GM12874 (cell line): ENCODE results near the gene SEMA4C.

Source experiments
- TF ChIP-seq, protein P1 (sequence below): IDR thresholded peaks from 2 replicates; pipeline ENCODE4 v1.5.1; 2011; ENCODE audit warnings: low read depth, mild to moderate bottlenecking, control low read depth, low read length, moderate library complexity; ENCODE audit not compliant: insufficient read depth

Gene SEMA4C

DNA sequence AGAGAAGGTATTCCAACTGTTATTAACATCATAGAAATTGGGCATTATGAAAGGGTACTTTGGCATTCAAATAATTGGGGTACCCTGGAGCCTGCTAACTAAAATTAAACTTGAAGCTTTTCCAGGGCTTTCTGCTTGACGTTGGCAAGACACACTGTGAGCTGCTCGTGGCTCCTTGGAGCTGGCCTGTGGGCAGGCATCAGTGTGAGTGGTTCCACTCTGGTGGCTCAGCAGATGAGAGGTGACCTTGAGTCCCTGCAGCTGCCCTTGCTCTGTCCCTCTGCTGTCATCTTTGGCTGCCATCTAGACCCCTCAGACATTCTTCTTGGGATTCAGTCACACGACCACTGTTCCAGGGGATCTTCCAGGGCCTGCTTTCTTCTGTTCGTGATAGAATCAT lies 47.1 kb downstream of the SEMA4C start:
- TF ChIP-seq, protein P1, sequence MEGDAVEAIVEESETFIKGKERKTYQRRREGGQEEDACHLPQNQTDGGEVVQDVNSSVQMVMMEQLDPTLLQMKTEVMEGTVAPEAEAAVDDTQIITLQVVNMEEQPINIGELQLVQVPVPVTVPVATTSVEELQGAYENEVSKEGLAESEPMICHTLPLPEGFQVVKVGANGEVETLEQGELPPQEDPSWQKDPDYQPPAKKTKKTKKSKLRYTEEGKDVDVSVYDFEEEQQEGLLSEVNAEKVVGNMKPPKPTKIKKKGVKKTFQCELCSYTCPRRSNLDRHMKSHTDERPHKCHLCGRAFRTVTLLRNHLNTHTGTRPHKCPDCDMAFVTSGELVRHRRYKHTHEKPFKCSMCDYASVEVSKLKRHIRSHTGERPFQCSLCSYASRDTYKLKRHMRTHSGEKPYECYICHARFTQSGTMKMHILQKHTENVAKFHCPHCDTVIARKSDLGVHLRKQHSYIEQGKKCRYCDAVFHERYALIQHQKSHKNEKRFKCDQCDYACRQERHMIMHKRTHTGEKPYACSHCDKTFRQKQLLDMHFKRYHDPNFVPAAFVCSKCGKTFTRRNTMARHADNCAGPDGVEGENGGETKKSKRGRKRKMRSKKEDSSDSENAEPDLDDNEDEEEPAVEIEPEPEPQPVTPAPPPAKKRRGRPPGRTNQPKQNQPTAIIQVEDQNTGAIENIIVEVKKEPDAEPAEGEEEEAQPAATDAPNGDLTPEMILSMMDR: no peak

DNA sequence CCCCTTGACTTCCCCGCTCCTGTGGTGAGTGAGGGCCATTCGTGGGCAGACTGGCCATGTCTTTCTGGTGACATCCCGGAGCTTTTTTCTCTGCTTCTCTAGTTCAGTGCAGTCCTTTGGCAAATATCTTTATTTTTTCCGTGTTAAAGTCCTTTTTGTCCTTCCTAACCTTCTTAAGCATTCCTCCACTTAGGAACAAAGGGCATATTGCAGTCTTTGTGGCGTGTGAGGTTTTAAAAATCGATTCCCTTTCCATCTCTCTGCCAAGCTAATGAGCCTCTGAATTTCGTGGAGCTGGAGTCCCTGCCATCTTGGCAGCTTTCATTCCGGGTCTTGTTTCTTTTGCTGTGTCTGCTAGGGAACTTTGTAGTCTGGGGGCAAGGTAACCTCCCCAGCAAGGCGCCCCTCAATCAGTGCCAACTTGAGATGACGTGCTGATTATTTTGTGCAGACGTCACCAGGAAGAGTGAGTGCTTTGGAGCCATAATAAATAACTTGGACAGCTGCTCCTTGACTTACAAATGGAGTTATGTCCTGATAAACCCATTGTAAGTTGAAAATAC lies 48.7 kb downstream of the SEMA4C start:
- TF ChIP-seq, protein P1: no peak

DNA sequence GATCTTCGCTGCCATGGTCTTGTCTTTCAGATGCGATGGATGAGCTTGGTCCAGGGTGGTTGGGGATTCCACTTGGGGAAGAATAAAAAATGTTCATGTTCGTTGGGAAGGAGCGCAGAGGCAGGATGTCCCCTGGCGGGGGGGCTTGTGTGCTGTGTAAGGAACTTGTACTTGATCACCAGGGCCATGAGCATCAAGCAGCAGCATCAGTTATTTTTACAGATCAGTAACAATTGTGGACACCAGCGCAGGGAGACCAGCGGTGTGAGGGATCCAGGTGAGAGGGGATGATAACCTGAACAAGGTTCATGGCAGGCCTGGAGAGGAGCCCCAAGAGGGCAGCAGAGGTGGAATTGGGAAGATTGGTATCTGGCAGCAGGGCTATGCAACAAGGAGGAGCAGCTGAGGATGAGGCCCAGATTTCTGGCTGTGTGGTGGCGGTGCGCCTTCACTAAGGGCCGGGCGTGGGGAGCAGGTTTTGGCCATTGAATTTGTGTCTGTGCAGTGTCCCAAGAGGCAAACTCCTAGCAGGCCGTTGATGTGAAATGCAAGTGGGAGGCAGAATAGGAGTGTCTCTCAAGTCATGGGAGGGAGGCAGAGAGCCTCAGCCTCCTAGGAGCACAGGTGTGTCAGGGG lies 49.9 kb downstream of the SEMA4C start:
- TF ChIP-seq, protein P1: 0 out of 2 replicates have a peak, but pooled peaks have one; percentile 1

DNA sequence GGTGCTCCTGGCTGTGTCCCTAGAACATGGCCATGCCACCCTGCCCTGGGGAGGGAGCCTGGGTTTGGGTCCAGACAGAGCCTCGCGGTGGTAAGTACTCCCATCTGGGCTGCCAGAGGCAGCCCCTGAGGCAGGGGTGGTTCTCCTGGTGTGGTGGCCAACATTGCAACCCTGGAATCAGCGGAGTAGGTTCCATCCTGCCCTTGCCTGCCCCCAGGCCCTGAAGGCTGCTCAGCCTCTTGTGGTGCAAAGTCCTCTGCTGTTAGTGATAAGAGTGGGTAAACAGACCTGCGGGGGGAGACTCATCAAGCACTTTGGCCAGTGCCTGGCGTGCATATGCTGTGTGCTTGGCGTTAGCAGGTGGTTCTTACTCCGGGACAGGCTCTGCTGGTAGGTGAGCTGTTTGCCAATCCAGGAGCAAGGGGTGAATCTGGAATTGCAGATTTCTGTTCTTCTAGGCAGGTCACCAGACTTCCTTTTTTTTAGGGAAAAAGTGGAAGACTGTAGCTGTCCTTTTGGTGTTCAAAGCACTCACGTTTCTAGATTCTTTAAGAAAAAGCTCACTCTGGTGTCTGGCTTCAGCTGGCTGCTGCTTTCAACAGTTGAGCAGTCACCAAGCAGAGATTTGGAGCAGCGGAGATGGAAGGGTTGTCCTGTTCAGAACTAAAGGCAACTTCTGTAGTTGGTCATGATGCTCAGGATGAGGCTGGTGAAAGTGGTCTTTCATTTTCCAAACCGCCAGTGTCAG lies 50.6 kb downstream of the SEMA4C start:
- TF ChIP-seq, protein P1: no peak

DNA sequence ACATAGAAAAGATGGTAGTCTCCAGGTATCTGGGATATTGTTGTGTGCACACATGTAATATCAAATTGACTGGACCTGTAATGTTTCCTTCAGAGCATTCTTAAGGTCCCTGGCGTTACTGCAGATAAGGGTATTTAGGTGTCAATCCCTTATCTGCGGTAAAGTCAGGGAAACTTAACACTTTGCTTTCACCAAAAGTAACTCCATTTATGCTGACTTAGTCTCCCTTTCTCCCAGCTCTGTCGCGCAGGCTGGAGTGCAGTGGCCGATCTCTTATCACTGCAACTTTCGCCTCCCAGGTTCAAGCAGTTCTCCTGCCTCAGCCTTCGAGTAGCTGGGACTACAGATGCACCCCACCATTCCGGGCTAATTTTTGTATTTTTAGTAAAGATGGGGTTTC lies 52.0 kb downstream of the SEMA4C start:
- TF ChIP-seq, protein P1: no peak

DNA sequence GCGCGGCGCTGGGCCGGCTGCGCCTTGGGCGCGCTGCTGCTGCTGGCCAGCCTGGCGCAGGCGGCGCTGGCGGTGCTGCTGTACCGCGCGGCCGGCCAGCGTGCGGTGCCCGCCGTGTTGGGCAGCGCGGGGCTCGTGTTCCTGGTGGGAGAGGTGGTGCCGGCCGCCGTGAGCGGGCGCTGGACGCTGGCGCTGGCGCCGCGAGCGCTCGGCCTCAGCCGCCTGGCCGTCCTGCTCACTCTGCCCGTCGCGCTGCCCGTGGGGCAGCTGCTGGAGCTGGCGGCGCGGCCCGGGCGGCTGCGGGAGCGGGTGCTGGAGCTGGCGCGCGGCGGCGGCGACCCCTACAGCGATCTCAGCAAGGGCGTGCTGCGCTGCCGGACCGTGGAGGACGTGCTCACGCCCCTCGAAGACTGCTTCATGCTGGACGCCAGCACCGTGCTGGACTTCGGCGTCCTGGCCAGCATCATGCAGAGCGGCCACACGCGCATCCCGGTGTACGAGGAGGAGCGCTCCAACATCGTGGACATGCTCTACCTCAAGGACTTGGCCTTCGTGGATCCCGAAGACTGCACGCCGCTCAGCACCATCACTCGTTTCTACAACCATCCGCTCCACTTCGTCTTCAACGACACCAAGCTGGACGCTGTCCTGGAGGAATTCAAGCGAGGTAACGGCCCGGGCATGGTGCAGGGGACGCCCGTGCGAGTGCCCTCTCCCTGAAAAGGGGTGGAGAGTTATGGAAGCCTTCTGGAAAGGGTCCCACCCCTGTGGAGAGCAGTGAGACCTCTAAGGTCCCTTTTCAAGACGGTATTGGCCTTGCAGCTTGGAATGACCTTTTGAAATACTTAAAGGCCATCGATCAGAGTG lies 52.8 kb downstream of the SEMA4C start:
- TF ChIP-seq, protein P1: no peak

DNA sequence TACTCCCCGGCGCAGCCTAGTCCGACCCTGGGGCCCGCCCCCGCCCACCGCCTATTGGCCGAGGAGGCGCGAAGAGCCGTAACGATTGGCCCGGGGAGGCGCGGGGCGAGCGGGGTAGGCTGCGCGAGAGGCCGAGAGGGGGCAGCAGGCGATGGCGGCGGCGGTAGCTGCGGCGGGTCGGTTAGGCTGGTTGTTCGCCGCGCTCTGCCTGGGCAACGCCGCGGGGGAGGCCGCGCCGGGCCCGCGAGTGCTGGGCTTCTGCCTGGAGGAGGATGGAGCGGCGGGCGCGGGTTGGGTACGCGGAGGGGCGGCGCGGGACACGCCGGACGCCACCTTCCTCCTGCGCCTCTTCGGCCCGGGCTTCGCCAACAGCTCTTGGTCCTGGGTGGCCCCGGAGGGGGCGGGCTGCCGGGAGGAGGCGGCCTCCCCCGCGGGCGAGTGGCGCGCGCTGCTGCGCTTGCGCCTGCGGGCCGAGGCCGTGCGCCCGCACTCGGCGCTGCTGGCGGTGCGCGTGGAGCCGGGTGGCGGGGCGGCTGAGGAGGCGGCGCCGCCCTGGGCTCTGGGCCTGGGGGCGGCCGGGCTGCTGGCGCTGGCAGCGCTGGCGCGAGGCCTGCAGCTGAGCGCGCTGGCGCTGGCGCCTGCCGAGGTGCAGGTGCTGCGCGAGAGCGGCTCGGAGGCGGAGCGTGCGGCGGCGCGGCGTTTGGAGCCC lies 53.6 kb downstream of the SEMA4C start, which contains the start of gene CNNM3:
TSS of gene CNNM3 (plus strand) at position 142 of the 709 bp plus-strand sequence. CDS start at position 152, 10 bp downstream.
- TF ChIP-seq, protein P1: peak; percentile 67
